ENCODE measurements around the gene NCAN.
"Not testable (repeated sequence)": the region's sequence is repeated elsewhere in the genome, so short reads cannot be mapped to it uniquely, and the experiment has no call there.

Gene NCAN

GRCh38 chr19:19226204-19226603 lies 14.4 kb downstream of the NCAN start:
- no peak for DNase-seq

GRCh38 chr19:19226663-19227062 lies 14.9 kb downstream of the NCAN start:
- DNase-seq, result no peak

- no peak for DNase-seq
Measured at GRCh38 chr19:19227217-19227616, 15.5 kb downstream of the NCAN start.

GRCh38 chr19:19229701-19230100 lies 17.9 kb downstream of the NCAN start:
- DNase-seq, result no peak

DNA sequence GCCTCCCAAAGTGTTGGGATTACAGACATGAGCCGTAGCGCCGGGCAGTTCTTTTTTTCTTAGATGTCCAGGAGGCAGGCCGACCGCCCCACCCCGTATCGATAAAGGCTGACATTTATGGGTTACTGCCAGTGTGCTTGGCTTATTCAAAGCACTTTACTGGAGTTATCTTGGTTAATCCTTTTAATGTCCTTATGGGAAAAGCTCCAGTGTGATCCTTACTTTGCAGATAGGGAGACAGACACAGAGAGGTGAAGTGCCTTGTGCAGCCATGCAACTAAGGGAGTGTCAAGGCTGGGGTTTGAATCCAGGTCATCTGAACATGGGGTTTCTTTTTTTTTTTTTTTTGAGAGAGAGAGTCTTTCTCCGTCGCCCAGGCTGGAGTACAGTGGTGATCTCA lies 19.2 kb downstream of the NCAN start:
- no peak for DNase-seq

DNA sequence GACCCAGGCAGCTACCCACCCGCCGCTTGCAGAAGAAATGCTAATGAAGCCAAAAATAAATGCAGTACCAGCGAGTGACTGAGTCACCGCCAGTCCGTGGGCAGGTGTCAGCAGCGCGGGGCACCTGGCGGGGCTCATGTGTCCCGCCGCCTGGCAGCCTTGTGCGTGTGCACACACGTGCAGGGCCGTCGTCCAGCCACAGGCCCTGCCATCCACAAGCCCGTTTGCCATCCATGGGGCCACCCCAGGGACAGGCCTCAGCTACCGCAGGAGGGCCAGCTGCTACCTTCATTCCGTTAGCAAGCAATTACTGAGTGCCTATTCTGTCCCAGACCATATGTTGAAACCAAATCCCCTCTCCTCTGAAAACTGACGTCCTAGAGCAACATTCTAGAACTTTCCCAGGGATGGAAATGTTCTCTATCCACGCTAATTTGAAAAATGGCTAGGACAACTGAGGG lies 20.5 kb downstream of the NCAN start:
- no peak for DNase-seq

GRCh38 chr19:19234220-19234816 lies 22.6 kb downstream of the NCAN start:
- no peak for DNase-seq

DNA sequence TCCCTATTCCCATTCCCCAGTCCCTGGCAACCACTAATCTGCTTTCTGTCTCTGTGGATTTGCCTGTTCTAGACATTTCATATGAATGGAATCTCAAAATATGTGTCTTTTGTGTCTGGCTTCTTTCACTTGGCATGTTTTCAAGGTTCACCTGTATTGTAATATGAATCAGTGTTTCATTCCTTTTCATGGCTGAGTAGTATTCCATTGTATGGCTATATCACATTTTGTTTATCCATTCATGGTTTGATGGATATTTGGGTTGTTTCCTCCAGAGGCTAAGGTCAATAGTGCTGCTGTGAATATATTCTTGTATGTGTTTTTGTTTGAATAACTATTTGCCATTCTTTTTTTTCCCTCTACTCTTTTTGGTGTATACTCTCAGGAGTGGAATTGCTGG lies 24.4 kb downstream of the NCAN start:
- no peak for DNase-seq

GRCh38 chr19:19238126-19238894 lies 26.6 kb downstream of the NCAN start:
- no peak for DNase-seq

- no peak for DNase-seq
Measured at GRCh38 chr19:19239675-19240074, 27.9 kb downstream of the NCAN start.

DNA sequence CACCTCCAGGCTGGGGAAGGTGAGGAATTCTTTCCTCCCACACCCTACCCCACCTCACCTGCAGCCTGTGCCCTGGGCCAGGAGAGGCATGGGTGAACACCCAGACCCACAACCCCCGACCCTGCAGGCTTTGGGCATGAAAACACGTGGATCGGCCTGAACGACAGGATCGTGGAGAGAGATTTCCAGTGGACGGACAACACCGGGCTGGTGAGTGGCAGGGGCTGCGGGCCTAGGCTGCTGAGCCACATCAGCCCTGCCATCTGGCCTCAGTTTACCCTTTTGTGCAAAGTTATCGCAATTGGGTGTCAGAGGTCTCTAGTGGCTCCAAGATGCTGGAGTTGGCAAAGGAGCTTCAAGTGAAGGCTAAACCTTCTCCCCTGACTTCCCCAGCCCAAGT lies 28.7 kb downstream of the NCAN start:
- DNase-seq, result no peak

DNA sequence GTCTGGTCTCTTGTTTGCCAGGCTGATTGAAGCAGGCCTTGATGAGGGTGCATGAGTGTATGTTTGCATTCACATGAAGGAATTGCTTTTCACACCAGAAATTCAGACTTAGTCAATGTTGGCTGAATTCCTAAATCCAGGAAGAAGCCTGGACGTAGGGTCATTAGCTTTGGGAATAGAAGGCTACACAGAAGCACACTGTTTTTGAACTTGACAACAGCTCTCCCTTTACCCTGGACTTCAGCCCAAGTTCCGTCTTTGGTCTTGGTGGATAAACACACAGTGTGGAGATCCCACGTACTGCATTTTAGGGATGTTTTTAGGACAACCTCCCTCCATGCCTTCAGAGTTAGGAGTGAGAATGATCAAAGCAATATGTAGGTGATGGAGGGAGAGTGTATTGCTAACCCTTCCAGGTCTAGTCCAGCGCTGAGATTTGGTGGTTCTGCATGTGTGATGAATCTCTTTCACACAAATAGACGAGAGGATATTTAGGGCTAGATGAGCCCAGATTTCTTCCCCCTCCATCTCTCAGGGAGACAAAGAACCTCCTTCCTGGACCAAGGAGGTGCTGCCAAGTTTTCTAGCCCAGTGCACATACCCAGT lies 38.5 kb downstream of the NCAN start:
- no peak for DNase-seq

DNA sequence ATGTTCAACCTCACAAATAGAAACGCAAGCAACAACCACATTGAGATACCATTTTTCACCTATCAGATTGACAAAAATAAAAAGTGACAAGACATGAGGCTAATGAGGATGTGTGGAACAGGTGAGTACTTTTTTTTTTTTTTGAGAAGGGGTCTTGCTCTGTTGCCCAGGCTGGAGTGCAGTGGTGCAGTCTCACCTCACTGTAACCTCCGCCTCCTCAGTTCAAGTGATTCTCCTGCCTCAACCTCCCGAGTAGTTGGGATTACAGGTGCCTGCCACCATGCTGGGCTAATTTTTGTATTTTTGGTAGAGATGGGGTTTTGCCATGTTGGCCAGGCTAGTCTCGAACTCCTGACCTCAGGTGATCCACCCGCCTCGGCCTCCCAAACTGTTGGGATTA lies 41.7 kb downstream of the NCAN start:
- not testable (repeated sequence) for DNase-seq

DNA sequence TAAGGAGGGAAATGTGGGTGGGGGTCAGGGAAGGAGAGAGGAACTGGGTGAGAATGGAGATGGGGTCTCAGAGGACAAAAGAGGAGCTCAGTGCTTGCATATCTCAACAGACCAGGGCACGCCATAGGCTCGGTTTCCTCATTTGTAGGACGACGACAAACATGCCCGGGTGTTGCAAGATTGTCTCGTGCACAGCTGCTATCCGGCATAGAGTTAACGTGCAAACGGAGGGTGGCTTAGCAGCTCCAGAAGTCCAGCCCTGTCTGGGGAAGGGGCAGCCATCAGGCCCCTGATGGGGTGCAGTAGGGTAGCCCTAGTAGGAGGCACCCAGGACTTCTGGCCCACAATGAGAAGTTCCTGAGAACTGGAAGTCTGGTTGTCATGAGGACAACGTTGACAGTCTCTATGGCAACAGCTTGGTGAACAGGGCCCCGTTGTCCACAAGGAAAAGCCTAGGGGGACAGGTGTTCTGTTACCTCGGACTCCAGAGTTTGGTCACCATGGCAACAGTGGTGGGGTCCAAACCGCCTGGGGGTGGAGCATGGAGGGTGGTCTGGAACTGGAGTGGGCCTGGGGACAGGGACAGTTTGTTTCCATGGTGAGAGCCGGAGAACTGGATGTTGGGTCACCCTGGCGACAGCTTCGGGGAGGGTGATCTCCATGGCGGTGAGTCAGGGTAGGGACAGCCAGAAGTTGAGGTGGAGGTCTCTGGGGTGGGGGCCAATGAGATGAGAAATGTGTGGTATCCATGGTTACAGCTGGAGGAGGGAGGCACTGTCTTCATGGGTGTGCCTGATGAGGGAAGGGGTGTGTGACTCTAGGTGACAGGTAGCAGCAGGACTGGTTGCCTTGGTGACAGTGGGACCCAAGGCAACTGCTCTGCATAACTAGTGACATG lies 44.6 kb downstream of the NCAN start:
- no peak for DNase-seq

GRCh38 chr19:19257137-19257536 lies 45.4 kb downstream of the NCAN start:
- no peak for DNase-seq

- DNase-seq, result no peak
Measured at GRCh38 chr19:19257836-19258588, 46.3 kb downstream of the NCAN start.

DNA sequence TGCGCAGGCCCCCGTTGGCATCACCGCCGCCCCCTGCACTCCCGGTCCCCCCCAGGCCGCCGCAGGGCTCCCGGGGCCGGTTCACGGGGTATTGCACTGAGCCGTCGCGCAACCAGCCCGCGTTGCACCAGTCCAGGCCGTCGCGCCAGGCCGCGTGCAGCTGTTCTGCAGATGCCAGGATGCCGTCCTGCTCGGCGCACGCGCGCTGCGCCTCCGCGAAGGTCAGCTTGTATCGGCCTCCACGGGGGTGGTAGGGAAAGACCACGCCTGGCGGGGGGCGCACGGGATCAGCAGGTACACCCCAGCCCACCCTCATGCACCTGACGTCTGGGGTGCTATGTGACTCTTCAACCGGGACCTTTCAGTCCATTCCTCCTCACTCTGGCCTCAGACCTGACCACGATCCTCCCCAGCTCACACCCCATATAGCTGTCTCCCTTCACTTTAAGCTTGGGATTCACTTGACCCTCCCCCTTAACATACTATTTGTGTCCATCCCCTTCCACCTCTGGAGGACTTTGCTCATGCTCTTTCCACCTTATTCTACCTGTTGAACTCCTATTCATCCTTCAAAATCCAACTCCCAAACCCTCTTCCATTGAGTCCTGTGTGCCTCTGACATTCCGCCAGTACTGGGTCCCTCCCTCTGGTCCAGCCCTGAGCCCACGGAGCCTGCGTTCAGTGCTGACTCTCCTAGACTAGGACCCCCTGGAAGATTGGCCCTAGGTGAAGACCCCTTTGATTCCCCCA lies 47.0 kb downstream of the NCAN start:
- DNase-seq, result no peak

DNA sequence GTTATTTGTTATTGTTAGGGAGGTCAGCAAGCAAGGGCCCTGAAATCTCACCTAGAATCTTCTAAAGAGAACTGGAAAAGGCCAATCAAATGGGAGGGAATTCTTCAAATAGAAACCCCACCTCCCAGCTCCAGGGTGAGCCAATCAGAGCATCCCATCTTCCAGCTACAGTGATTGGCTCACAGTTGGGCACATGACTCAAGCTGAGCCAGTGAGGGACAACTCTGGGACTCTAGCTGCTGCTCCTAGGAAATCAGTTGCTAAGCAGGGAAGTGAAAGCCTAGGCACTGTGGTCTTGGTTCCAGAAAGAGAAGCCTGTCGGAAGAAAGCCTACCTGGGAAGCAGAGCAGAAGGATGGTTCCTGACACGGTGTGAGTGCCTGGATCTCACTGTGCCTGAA lies 48.0 kb downstream of the NCAN start:
- DNase-seq, result no peak

- DNase-seq, result no peak
Measured at GRCh38 chr19:19260417-19261214, 48.9 kb downstream of the NCAN start.

GRCh38 chr19:19261350-19262189 lies 49.8 kb downstream of the NCAN start:
- no peak for DNase-seq
